Measurements from ENCODE around the gene SLC16A10.
"Not testable (repeated sequence)": the region's sequence is repeated elsewhere in the genome, so short reads cannot be mapped to it uniquely, and the experiment has no call there.

Gene SLC16A10

GRCh38 chr6:111211411-111212030, 124.2 kb downstream of the SLC16A10 start:
- no peak for DNase-seq

- DNase-seq: no peak
Measured at GRCh38 chr6:111212625-111213024, 125.3 kb downstream of the SLC16A10 start.

- no peak for DNase-seq
Measured at GRCh38 chr6:111215131-111215530, 127.8 kb downstream of the SLC16A10 start.

- no peak for DNase-seq
Measured at GRCh38 chr6:111219785-111220184, 132.5 kb downstream of the SLC16A10 start.

GRCh38 chr6:111220383-111221031, 133.2 kb downstream of the SLC16A10 start:
- no peak for DNase-seq

DNA sequence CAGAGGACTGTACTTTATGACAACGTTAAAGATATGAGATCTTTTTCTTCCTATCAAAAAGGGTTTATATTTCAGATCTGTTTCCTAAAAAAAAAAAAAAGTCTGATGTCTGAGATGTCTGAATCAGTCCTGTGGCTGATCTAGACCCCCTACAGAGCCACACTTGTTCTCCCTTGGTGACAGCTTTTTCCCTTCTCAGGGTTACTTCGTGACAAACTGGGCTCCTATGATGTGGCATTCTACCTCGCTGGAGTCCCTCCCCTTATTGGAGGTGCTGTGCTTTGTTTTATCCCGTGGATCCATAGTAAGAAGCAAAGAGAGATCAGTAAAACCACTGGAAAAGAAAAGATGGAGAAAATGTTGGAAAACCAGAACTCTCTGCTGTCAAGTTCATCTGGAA, 134.5 kb downstream of the SLC16A10 start:
- DNase-seq: no peak

- no peak for DNase-seq
Measured at GRCh38 chr6:111222341-111222740, 135.0 kb downstream of the SLC16A10 start.

DNA sequence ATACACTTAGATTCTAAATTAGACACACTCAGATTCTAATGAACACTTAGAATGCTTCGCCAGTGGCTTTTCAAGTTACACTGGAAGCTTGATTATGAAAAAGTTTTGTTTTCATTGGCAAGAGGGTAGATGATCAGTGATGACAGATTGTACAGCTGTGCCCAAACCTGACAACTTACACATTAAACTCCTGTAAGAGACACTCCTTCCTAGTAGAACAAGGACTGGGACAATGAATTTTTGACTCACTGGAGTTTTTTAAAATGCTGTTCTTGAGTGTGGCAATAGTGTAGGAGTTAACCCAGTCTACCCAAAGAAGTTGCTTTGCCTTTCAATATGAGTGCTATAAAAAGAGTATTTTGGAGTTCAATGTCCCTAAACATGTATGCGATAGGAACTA, 140.8 kb downstream of the SLC16A10 start:
- DNase-seq: no peak

DNA sequence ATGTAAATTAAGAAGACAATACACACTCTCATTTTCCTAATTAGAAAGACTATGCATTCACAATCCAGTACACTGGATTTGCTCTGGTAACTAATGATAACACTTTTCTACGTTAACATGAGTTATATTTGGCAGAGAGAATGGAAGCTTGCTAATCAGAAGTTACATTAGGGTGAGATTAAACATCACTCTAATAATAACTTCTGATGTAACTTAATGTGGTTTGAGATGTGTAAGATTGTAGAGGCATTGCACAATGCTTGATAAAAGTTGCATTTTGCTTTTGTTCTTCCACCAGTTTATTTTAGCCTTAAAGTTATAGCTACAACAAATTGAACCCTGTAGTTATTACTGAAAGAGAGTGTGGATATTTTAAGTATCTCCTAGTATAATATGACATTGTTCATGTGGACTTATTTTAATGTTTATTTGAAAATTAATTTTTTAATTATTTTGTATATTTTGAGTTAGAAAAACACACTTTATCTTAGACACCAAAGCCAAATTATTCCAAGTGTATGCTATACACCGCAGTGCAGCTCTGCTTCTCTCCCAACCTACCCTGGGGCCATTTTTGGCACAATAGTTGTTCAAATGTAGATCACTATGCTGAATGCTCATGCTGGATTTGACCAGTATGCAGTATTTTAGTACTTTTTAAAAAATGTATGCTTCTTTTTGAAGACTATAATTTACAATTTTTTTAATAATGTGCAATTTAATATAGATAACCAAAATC, 143.2 kb downstream of the SLC16A10 start:
- no peak for DNase-seq

GRCh38 chr6:111231090-111231459, 143.8 kb downstream of the SLC16A10 start:
- DNase-seq: no peak

GRCh38 chr6:111237852-111238251, 150.5 kb downstream of the SLC16A10 start:
- DNase-seq: no peak

- no peak for DNase-seq
Measured at GRCh38 chr6:111238464-111239119, 151.3 kb downstream of the SLC16A10 start.

GRCh38 chr6:111239461-111239860, 152.2 kb downstream of the SLC16A10 start:
- DNase-seq: no peak

GRCh38 chr6:111242452-111242851, 155.1 kb downstream of the SLC16A10 start:
- no peak for DNase-seq

GRCh38 chr6:111243095-111243494, 155.8 kb downstream of the SLC16A10 start:
- DNase-seq: no peak

GRCh38 chr6:111248789-111249188, 161.5 kb downstream of the SLC16A10 start:
- no peak for DNase-seq

DNA sequence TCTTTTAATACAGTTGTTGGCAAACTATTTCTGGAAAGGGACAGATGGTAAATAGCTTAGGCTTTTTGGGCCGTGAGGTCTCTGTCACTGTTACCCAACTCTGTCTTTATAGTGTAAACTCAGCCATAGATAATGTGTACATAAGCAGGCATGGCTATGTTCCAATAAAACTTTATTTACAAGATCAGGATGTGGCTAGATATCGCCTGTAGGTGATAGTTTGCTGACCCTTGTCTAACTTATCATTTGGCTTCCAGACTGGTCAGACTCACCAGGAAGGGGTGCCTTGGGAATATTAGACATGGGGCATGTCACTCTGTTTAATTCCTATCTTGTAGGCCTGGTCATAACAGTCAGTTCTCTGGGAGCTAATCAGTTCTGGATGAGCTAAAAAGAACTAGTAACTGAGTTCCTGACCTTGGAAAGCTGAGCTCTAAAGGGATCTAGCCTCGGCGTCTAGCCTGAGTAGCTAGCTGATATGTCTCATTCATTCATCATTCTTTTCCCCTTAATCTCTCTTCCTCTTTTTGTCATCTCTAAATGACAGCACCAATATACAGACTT, 163.6 kb downstream of the SLC16A10 start:
- DNase-seq: no peak

- DNase-seq: no peak
Measured at GRCh38 chr6:111252726-111253125, 165.4 kb downstream of the SLC16A10 start.

DNA sequence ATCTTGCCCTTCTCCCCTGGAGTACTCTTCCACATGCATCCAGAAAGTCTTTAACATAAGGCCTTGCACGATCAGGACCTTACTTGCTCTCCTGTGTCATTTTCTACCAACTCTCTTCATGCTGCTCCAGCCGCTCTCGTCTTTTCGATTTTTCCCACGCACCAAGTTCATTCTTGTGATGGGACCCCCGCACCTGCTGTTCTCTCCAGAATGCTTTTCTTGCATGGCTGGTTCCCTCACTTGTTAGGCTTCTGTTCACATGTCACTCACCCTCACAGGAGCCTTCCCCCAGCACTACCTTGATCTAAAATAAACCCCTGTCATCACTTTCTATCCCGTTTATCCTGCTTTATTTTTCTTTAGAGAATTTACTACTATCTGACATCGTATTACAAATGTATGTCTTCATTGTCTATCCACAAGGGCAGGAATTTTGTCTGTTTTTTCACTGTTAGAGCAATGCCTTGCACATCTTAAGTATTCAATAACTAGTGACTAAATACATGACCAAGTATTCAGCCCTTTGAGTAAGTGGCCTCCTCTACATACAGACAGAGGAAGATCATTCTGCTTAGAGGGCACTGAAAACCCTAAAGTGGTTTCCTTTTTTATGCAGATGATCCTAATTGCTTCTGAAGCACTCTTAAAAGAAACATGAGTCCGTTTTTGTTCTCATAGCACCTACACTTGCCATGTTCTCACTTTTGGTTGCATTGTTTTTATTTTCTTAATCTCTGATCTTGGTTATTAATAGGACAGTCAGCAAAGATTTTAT, 166.9 kb downstream of the SLC16A10 start:
- no peak for DNase-seq

GRCh38 chr6:111254779-111255166, 167.5 kb downstream of the SLC16A10 start:
- DNase-seq: no peak

GRCh38 chr6:111255838-111256237, 168.5 kb downstream of the SLC16A10 start:
- DNase-seq: not testable (repeated sequence)

DNA sequence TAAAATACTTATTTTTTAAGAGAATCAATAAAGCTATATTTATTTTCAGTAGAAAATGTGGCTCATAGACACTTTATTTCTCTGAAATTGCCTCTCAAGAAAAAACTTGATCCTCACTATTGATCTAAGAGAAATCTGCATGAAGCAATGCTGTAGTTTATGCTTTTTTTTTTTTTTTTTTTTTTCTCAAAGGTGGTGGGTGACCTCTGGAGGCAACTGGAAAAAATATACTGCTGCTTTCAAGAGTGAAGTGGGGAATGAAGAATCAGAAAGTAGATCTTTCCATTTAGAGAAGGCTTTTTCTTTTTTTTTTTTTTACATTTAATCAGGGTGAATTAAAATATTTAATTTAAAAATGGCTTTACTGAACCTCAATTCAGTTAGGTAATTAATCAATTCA, 169.3 kb downstream of the SLC16A10 start:
- DNase-seq: no peak

Measured in right kidney (tissue), 1 donor.